ENCODE results near the gene TTLL1.
A peak's percentile ranks its signal among the peaks of the same experiment; 100 is the strongest.
"Not testable (repeated sequence)": the region's sequence is repeated elsewhere in the genome, so short reads cannot be mapped to it uniquely, and the experiment has no call there.

TTLL1 gene

GRCh38 chr22:43109921-43110443 is 20.8 kb upstream of the TTLL1 start:
- no peak for DNase-seq

GRCh38 chr22:43109511-43109910 is 20.3 kb upstream of the TTLL1 start:
- no peak for DNase-seq

GRCh38 chr22:43106302-43106701 is 17.1 kb upstream of the TTLL1 start:
- DNase-seq: no peak

- not testable (repeated sequence) for DNase-seq
Observed at GRCh38 chr22:43104950-43105349, 15.8 kb upstream of the TTLL1 start.

- peak; percentile 95 for DNase-seq
Observed at GRCh38 chr22:43104056-43104625, 14.9 kb upstream of the TTLL1 start.

GRCh38 chr22:43101306-43101705 is 12.1 kb upstream of the TTLL1 start:
- no peak for DNase-seq

- DNase-seq: no peak
Observed at GRCh38 chr22:43100225-43100624, 11.0 kb upstream of the TTLL1 start.

GRCh38 chr22:43099095-43099494 is 9.9 kb upstream of the TTLL1 start:
- no peak for DNase-seq

- DNase-seq: no peak
Observed at GRCh38 chr22:43098356-43098755, 9.2 kb upstream of the TTLL1 start.

GRCh38 chr22:43096420-43096819 is 7.2 kb upstream of the TTLL1 start:
- no peak for DNase-seq

GRCh38 chr22:43094551-43094950 is 5.4 kb upstream of the TTLL1 start:
- no peak for DNase-seq

- DNase-seq: no peak
Observed at GRCh38 chr22:43094085-43094484, 4.9 kb upstream of the TTLL1 start.

- no peak for DNase-seq
Observed at GRCh38 chr22:43092085-43092484, 2.9 kb upstream of the TTLL1 start.

- DNase-seq: peak; percentile 95
Observed at GRCh38 chr22:43090130-43090789, 1.1 kb upstream of the TTLL1 start.

GRCh38 chr22:43088627-43088983 is 586 bp downstream of the TTLL1 start:
- DNase-seq: no peak

- no peak for DNase-seq
Observed at GRCh38 chr22:43085658-43086606, 3.3 kb downstream of the TTLL1 start.

- no peak for DNase-seq
Observed at GRCh38 chr22:43081968-43082367, 7.2 kb downstream of the TTLL1 start.

GRCh38 chr22:43080616-43081015 is 8.6 kb downstream of the TTLL1 start:
- no peak for DNase-seq

- DNase-seq: no peak
Observed at GRCh38 chr22:43079742-43080141, 9.4 kb downstream of the TTLL1 start.

GRCh38 chr22:43078522-43078921 is 10.7 kb downstream of the TTLL1 start:
- no peak for DNase-seq

- no peak for DNase-seq
Observed at GRCh38 chr22:43077121-43077877, 11.9 kb downstream of the TTLL1 start.

GRCh38 chr22:43066844-43067385 is 22.3 kb downstream of the TTLL1 start:
- DNase-seq: no peak

GRCh38 chr22:43066134-43066533 is 23.1 kb downstream of the TTLL1 start:
- DNase-seq: no peak
